Stimulated activated CD8-positive, alpha-beta memory T cell treated with anti-CD3 and anti-CD28 coated beads, Interleukin-7, amount 100 ng/mL, for 1 hour (primary cell): Measurements from ENCODE around the gene TMCC1.
"Not testable (repeated sequence)": the region's sequence is repeated elsewhere in the genome, so short reads cannot be mapped to it uniquely, and the experiment has no call there.

Source experiments
- DNase-seq, 2 donors: peaks; one replicate each; pipeline ENCODE4 v3.0.0-alpha.2; 2020; ENCODE audit warnings: low read depth in 2 of 2

Gene TMCC1

GRCh38 chr3:129727707-129728106 is 165.8 kb downstream of the TMCC1 start:
- no peak for DNase-seq

- no peak for DNase-seq
These were observed 169.8 kb downstream of the TMCC1 start for GRCh38 chr3:129723558-129724324.

- no peak for DNase-seq
These were observed 171.0 kb downstream of the TMCC1 start for GRCh38 chr3:129722527-129722926.

GRCh38 chr3:129718201-129718600 is 175.3 kb downstream of the TMCC1 start:
- DNase-seq: no peak

GRCh38 chr3:129715854-129716253 is 177.7 kb downstream of the TMCC1 start:
- no peak for DNase-seq

GRCh38 chr3:129708328-129708861 is 185.1 kb downstream of the TMCC1 start:
- DNase-seq: no peak

- no peak for DNase-seq
These were observed 188.2 kb downstream of the TMCC1 start for GRCh38 chr3:129705274-129705673.

GRCh38 chr3:129703913-129704312 is 189.6 kb downstream of the TMCC1 start:
- DNase-seq: no peak

- DNase-seq: no peak
These were observed 190.4 kb downstream of the TMCC1 start for GRCh38 chr3:129702934-129703712.

- no peak for DNase-seq
These were observed 192.3 kb downstream of the TMCC1 start for GRCh38 chr3:129701161-129701560.

- DNase-seq: no peak
These were observed 193.9 kb downstream of the TMCC1 start for GRCh38 chr3:129699612-129700011.

GRCh38 chr3:129699199-129699598 is 194.3 kb downstream of the TMCC1 start:
- no peak for DNase-seq

GRCh38 chr3:129697229-129697969 is 196.1 kb downstream of the TMCC1 start:
- DNase-seq: no peak

GRCh38 chr3:129696430-129696829 is 197.1 kb downstream of the TMCC1 start:
- not testable (repeated sequence) for DNase-seq

GRCh38 chr3:129695230-129695629 is 198.3 kb downstream of the TMCC1 start:
- DNase-seq: no peak

GRCh38 chr3:129694228-129694627 is 199.3 kb downstream of the TMCC1 start:
- DNase-seq: no peak

- no peak for DNase-seq
These were observed 200.8 kb downstream of the TMCC1 start for GRCh38 chr3:129692743-129693142.

- no peak for DNase-seq
These were observed 202.5 kb downstream of the TMCC1 start for GRCh38 chr3:129690963-129691362.

GRCh38 chr3:129690406-129690805 is 203.1 kb downstream of the TMCC1 start:
- no peak for DNase-seq

GRCh38 chr3:129689036-129689435 is 204.5 kb downstream of the TMCC1 start:
- no peak for DNase-seq

- DNase-seq: no peak
These were observed 205.1 kb downstream of the TMCC1 start for GRCh38 chr3:129688271-129688895.
